SK-N-MC (cell line): ENCODE results near the gene CFAP299.

ENCODE experiments used
- EZH2 ChIP-seq: fragments of 200-600 bp; sonication (generic); IDR thresholded peaks from one replicate; pipeline ENCODE4 v1.6.1; 2017; ENCODE audit warnings: antibody characterized with exemption
- FOXP2 ChIP-seq: optimal IDR thresholded peaks from 2 replicates; pipeline ENCODE3; 2011; ENCODE audit warnings: mild to moderate bottlenecking, moderate library complexity; ENCODE audit not compliant: insufficient read depth; ENCODE audit errors: extremely low read length, control extremely low read depth
- POLR2AphosphoS5 ChIP-seq: IDR thresholded peaks from 2 replicates; pipeline ENCODE4 v1.6.1; 2012; ENCODE audit warnings: mild to moderate bottlenecking, low read depth, low read length, borderline replicate concordance

- TF ChIP-seq POLR2AphosphoS5, result no peak
- TF ChIP-seq EZH2, result no peak
- no peak for TF ChIP-seq FOXP2
Observed at GRCh38 chr4:80731436-80731835, 395.9 kb downstream of the CFAP299 start.
